SK-N-SH (cell line): ENCODE results near the gene CDH18. TPM values are rescaled to one million over a fixed set of nuclear protein-coding genes. Genes with fewer than 3 reads are reported as not detected.

Experiments used
- CTCF ChIA-PET: fragments of 300-600, 350-600 bp; formaldehyde crosslinking; extraction: SDS; loops from one replicate; lab custom pipeline; 2021; lab: Yijun Ruan, JAX
- POLR2A ChIA-PET: fragments of 350-600 bp; sonication (Branson Sonifier 250); formaldehyde crosslinking; extraction: SDS; loops from one replicate; lab custom pipeline; 2020; ENCODE audit warnings: antibody characterized with exemption, inconsistent platforms; lab: Yijun Ruan, JAX
- DNase-seq: peaks from one replicate; pipeline ENCODE4 v3.0.0; 2012
- H2AFZ ChIP-seq: fragments of 200-600 bp; sonication (generic); 2 replicates; pipeline ENCODE4 v1.8.1; 2016; ENCODE audit warnings: antibody characterized with exemption, mild to moderate bottlenecking, low read depth
- H3F3A ChIP-seq: fragments of 200-600 bp; sonication (generic); replicated peaks from 2 replicates; pipeline ENCODE3; 2016; ENCODE audit warnings: antibody characterized with exemption, mild to moderate bottlenecking; ENCODE audit not compliant: insufficient read depth
- H3K27ac ChIP-seq, 2 experiments: fragments of 200-500 bp in 1 of 2; fragments of 200-600 bp in 1 of 2; sonication (Bioruptor generic) in 1 of 2; sonication (generic), shearing (Covaris generic) in 1 of 2; 2 replicates each; pipeline versions ENCODE4 v1.5.1 to v1.6.1; 2014 to 2016; ENCODE audit warnings: low read depth in 2 of 2, inconsistent platforms in 1 of 2, low read length in 1 of 2, mild to moderate bottlenecking in 1 of 2, mixed read lengths in 1 of 2
- H3K27me3 ChIP-seq: fragments of 200-600 bp; sonication (generic), shearing (Covaris generic); 2 replicates; pipeline ENCODE4 v1.6.1; 2016; ENCODE audit warnings: mixed run types; ENCODE audit not compliant: insufficient read depth
- H3K36me3 ChIP-seq, 2 experiments: fragments of 200-500 bp in 1 of 2; fragments of 200-600 bp in 1 of 2; sonication (Bioruptor generic) in 1 of 2; sonication (generic) in 1 of 2; replicated peaks in 1 of 2; 2 replicates each; pipeline versions ENCODE3 to v1.5.1; 2014 to 2016; ENCODE audit warnings: low read length in 1 of 2, mild to moderate bottlenecking in 1 of 2; ENCODE audit not compliant: insufficient read depth in 2 of 2, control insufficient read depth in 1 of 2
- H3K4me1 ChIP-seq, 2 experiments: fragments of 200-500 bp in 1 of 2; fragments of 200-600 bp in 1 of 2; sonication (Bioruptor generic) in 1 of 2; sonication (generic), shearing (Covaris generic) in 1 of 2; 2 replicates each; pipeline versions ENCODE4 v1.5.1 to v1.6.1; 2014 to 2016; ENCODE audit warnings: low read depth in 1 of 2, low read length in 1 of 2, mixed run types in 1 of 2; ENCODE audit not compliant: insufficient read depth in 2 of 2, control insufficient read depth in 1 of 2
- H3K4me2 ChIP-seq: fragments of 200-600 bp; sonication (generic), shearing (Covaris generic); 2 replicates; pipeline ENCODE4 v1.6.1; 2017; ENCODE audit warnings: mixed run types
- H3K4me3 ChIP-seq, 2 experiments: fragments of 200-500 bp in 1 of 2; fragments of 200-600 bp in 1 of 2; sonication (Bioruptor generic) in 1 of 2; sonication (generic), shearing (Covaris generic) in 1 of 2; 2 replicates each; pipeline versions ENCODE4 v1.5.1 to v1.8.1; 2014 to 2016; ENCODE audit warnings: low read depth in 2 of 2, inconsistent platforms in 1 of 2, low read length in 1 of 2, mild to moderate bottlenecking in 1 of 2, mixed read lengths in 1 of 2, moderate library complexity in 1 of 2
- H3K79me2 ChIP-seq: fragments of 200-600 bp; sonication (generic); 2 replicates; pipeline ENCODE4 v1.8.1; 2017; ENCODE audit warnings: mild to moderate bottlenecking; ENCODE audit not compliant: insufficient read depth
- H3K9ac ChIP-seq: fragments of 200-600 bp; sonication (generic); 2 replicates; pipeline ENCODE4 v1.6.1; 2017; ENCODE audit warnings: mixed run types
- H3K9me2 ChIP-seq: fragments of 200-600 bp; sonication (generic); 2 replicates; pipeline ENCODE4 v1.6.1; 2017; ENCODE audit warnings: mixed run types
- H3K9me3 ChIP-seq: fragments of 200-600 bp; sonication (generic); 2 replicates; pipeline ENCODE4 v1.6.1; 2017; ENCODE audit warnings: mixed run types, mild to moderate bottlenecking, moderate library complexity
- H4K20me1 ChIP-seq: fragments of 200-600 bp; sonication (generic); 2 replicates; pipeline ENCODE4 v1.6.1; 2017; ENCODE audit warnings: mild to moderate bottlenecking, mixed run types; ENCODE audit not compliant: insufficient read depth
- ELF1 ChIP-seq: IDR thresholded peaks from 2 replicates; pipeline ENCODE4 v1.4.0; 2012
- EP300 ChIP-seq, 2 experiments: IDR thresholded peaks; 2 replicates each; pipeline versions ENCODE4 v1.4.0 to v1.6.1; 2012; ENCODE audit warnings: borderline replicate concordance in 1 of 2, low read depth in 1 of 2, low read length in 1 of 2
- EZH2phosphoT487 ChIP-seq: fragments of 200-600 bp; sonication (generic); IDR thresholded peaks from 2 replicates; pipeline ENCODE4 v1.6.1; 2017; ENCODE audit warnings: low read depth, mixed run types, mild to moderate bottlenecking, antibody characterized with exemption, moderate library complexity, borderline replicate concordance
- FOXJ3 ChIP-seq: sonication (generic); formaldehyde crosslinking; IDR thresholded peaks from 2 replicates; pipeline ENCODE4 v1.5.1; 2020; ENCODE audit warnings: mild to moderate bottlenecking, missing genetic modification reagents
- GABPA ChIP-seq: IDR thresholded peaks from 2 replicates; pipeline ENCODE4 v1.4.0; 2012; ENCODE audit warnings: low read depth, mild to moderate bottlenecking
- JUND ChIP-seq: IDR thresholded peaks from 2 replicates; pipeline ENCODE4 v1.4.0; 2012
- MXI1 ChIP-seq: IDR thresholded peaks from 2 replicates; pipeline ENCODE4 v1.6.1; 2012; ENCODE audit warnings: mild to moderate bottlenecking, low read depth, low read length, improper control_type of control experiment
- PBX3 ChIP-seq: IDR thresholded peaks from 2 replicates; pipeline ENCODE4; 2012
- RCOR1 ChIP-seq: fragments of 150-350 bp; IDR thresholded peaks from 2 replicates; pipeline ENCODE4 v1.6.1; 2017; ENCODE audit warnings: antibody characterized with exemption, low read length
- TCF12 ChIP-seq: IDR thresholded peaks from 2 replicates; pipeline ENCODE4 v1.4.0; 2012
- WGBS: methylation state at CpG from one replicate; pipeline ENCODE4 v1.1.6; 2017; ENCODE audit warnings: low lambda C conversion rate; 5-methylcytosine and 5-hydroxymethylcytosine counted together
- polyA plus RNA-seq, 3 experiments: library from polyadenylated mRNA; depleted of rRNA; stranded (reverse); fragments of >200 nt; gene quantifications; 2 replicates each; pipeline ENCODE4 v1.2.3, GENCODE V29; 2012
- TF ChIP-seq, protein P1 (sequence below): fragments of 150-350 bp; IDR thresholded peaks from 2 replicates; pipeline ENCODE4 v1.6.1; 2016; ENCODE audit warnings: mild to moderate bottlenecking, low read depth, low read length
- TF ChIP-seq, protein P2 (sequence below): IDR thresholded peaks from 2 replicates; pipeline ENCODE4 v1.6.1; 2012; ENCODE audit warnings: mild to moderate bottlenecking, low read depth, low read length, moderate library complexity
- TF ChIP-seq, protein P3 (sequence below): IDR thresholded peaks from 2 replicates; pipeline ENCODE4 v1.4.0; 2012; ENCODE audit warnings: low read depth
- TF ChIP-seq, protein P4 (sequence below): IDR thresholded peaks from 2 replicates; pipeline ENCODE4 v1.4.0; 2012; ENCODE audit warnings: low read depth, borderline replicate concordance

The CDH18 gene
- polyA plus RNA-seq, 1 of the 3 experiments (the other 2 are of a cell fraction) = 6.0 TPM

DNA sequence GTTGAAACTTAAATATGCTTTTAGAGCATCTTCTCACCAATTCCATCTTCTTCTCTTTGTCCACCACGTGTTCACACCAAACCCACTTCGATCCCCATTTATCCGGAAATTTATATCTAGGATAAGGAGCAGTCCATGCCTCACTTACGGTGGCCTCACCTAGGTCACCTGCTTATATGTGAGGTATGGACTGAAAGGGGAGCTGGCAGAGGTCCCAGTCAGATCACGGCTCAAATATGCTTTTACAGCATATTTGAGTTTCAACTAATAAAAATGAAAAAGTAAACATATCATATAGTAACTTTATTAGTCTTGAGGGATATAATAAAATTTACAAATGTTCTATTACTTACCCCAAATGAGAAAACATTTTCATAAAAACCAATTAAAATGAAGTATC, 508.4 kb downstream of the CDH18 start:
- 30% methylated on average over 5 of the region's 5 CpGs for WGBS
- TF ChIP-seq ELF1 (no peak), PBX3 (no peak), FOXJ3 (CRISPR knock-in tag) (no peak), JUND (no peak), RCOR1 (no peak)
- TF ChIP-seq, protein P1, sequence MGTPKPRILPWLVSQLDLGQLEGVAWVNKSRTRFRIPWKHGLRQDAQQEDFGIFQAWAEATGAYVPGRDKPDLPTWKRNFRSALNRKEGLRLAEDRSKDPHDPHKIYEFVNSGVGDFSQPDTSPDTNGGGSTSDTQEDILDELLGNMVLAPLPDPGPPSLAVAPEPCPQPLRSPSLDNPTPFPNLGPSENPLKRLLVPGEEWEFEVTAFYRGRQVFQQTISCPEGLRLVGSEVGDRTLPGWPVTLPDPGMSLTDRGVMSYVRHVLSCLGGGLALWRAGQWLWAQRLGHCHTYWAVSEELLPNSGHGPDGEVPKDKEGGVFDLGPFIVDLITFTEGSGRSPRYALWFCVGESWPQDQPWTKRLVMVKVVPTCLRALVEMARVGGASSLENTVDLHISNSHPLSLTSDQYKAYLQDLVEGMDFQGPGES = no peak
- TF ChIP-seq, protein P2, sequence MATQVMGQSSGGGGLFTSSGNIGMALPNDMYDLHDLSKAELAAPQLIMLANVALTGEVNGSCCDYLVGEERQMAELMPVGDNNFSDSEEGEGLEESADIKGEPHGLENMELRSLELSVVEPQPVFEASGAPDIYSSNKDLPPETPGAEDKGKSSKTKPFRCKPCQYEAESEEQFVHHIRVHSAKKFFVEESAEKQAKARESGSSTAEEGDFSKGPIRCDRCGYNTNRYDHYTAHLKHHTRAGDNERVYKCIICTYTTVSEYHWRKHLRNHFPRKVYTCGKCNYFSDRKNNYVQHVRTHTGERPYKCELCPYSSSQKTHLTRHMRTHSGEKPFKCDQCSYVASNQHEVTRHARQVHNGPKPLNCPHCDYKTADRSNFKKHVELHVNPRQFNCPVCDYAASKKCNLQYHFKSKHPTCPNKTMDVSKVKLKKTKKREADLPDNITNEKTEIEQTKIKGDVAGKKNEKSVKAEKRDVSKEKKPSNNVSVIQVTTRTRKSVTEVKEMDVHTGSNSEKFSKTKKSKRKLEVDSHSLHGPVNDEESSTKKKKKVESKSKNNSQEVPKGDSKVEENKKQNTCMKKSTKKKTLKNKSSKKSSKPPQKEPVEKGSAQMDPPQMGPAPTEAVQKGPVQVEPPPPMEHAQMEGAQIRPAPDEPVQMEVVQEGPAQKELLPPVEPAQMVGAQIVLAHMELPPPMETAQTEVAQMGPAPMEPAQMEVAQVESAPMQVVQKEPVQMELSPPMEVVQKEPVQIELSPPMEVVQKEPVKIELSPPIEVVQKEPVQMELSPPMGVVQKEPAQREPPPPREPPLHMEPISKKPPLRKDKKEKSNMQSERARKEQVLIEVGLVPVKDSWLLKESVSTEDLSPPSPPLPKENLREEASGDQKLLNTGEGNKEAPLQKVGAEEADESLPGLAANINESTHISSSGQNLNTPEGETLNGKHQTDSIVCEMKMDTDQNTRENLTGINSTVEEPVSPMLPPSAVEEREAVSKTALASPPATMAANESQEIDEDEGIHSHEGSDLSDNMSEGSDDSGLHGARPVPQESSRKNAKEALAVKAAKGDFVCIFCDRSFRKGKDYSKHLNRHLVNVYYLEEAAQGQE = no peak
- POLR2A ChIA-PET = no interaction called here
- no peaks in the 10 kb centered on the region for H3F3A ChIP-seq
- CTCF ChIA-PET = no interaction called here
- H3K4me3 ChIP-seq = no peak overlapping the region
- H3K4me2 ChIP-seq = no peak overlapping the region
- no peaks in the 10 kb centered on the region for H3K9me3 ChIP-seq
- peaks cover 3% of the 10 kb centered on the region; the same call in 1 of the 2 replicates for H3K9me2 ChIP-seq
- no peak overlapping the region for H2AFZ ChIP-seq
- DNase-seq = no peak
- no peaks in the 10 kb centered on the region for H3K4me1 ChIP-seq
- H3K9ac ChIP-seq = no peak overlapping the region
- H3K79me2 ChIP-seq = no peaks in the 10 kb centered on the region
- no peak overlapping the region for H3K27ac ChIP-seq
- peaks cover 7% of the 10 kb centered on the region; the same call in 1 of the 2 replicates for H3K27me3 ChIP-seq
- no peaks in the 10 kb centered on the region for H4K20me1 ChIP-seq
- H3K36me3 ChIP-seq = no peaks in the 10 kb centered on the region

DNA sequence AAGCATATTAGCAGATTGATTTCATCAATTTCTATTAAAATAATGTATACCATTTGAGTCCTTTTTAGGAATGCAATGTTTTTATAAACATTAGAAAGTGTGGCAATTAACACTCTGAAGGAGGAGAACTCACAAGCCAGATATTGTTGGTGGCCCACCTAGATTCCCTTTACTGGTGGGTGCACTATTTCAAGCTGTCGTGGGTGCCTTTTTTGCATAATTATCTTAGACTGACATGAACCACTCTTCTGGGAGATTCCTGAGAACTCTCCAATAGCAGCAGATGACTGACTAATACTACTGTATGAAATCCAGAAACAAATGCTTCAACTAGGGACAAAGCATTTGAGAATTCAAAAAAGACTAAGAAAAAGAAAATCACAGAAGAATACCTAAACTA, 526.0 kb downstream of the CDH18 start:
- POLR2A ChIA-PET = no interaction called here
- Histone ChIP-seq H3F3A (no peaks in the 10 kb centered on the region), H3K4me2 (no peak overlapping the region), H3K4me1 (no peaks in the 10 kb centered on the region), H3K9ac (no peak overlapping the region), H4K20me1 (no peaks in the 10 kb centered on the region), H2AFZ (no peak overlapping the region), H3K9me3 (no peaks in the 10 kb centered on the region), H3K9me2 (no peaks in the 10 kb centered on the region), H3K27ac (no peak overlapping the region), H3K4me3 (no peak overlapping the region), H3K36me3 (no peaks in the 10 kb centered on the region), H3K79me2 (no peaks in the 10 kb centered on the region), H3K27me3 (no peaks in the 10 kb centered on the region)
- no peak for DNase-seq
- CTCF ChIA-PET = no interaction called here
- WGBS = 0% methylated on average over 1 of the region's 1 CpG
- TF ChIP-seq EP300 (IDR thresholded peaks at IDR 0.05; ENCODE audit: borderline replicate concordance in 1 of 2, low read depth in 1 of 2, low read length in 1 of 2) (no peak), TCF12 (no peak), MXI1 (no peak), FOXJ3 (CRISPR knock-in tag) (no peak), RCOR1 (no peak), GABPA (no peak), EZH2phosphoT487 (no peak)
- TF ChIP-seq, protein P3, sequence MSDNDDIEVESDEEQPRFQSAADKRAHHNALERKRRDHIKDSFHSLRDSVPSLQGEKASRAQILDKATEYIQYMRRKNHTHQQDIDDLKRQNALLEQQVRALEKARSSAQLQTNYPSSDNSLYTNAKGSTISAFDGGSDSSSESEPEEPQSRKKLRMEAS = no peak
- TF ChIP-seq, protein P4, sequence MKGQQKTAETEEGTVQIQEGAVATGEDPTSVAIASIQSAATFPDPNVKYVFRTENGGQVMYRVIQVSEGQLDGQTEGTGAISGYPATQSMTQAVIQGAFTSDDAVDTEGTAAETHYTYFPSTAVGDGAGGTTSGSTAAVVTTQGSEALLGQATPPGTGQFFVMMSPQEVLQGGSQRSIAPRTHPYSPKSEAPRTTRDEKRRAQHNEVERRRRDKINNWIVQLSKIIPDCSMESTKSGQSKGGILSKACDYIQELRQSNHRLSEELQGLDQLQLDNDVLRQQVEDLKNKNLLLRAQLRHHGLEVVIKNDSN = no peak
- TF ChIP-seq, protein P1 = no peak
